ENCODE results near the gene KIZ. TPM values are rescaled to one million over a fixed set of nuclear protein-coding genes. Genes with fewer than 3 reads are reported as not detected.

The KIZ gene
- polyA plus RNA-seq, 4 donors = 24.1 to 38.5 (median 34.8) TPM

- DNase-seq (ENCODE audit: low read depth in 4 of 4, low spot score in 3 of 4) = no peak
Measured at GRCh38 chr20:21251278-21251677, 125.4 kb downstream of the KIZ start.

GRCh38 chr20:21257192-21257591, 131.3 kb downstream of the KIZ start:
- DNase-seq (ENCODE audit: low read depth in 4 of 4, low spot score in 3 of 4) = no peak

- DNase-seq (ENCODE audit: low read depth in 4 of 4, low spot score in 3 of 4) = no peak
Measured at GRCh38 chr20:21258411-21258810, 132.5 kb downstream of the KIZ start.

- DNase-seq (ENCODE audit: low read depth in 4 of 4, low spot score in 3 of 4) = no peak
Measured at GRCh38 chr20:21259346-21259745, 133.5 kb downstream of the KIZ start.

GRCh38 chr20:21262812-21263211, 136.9 kb downstream of the KIZ start:
- no peak for DNase-seq (ENCODE audit: low read depth in 4 of 4, low spot score in 3 of 4)

GRCh38 chr20:21265261-21266190, 139.6 kb downstream of the KIZ start:
- DNase-seq (ENCODE audit: low read depth in 4 of 4, low spot score in 3 of 4) = no peak

GRCh38 chr20:21266191-21266536, 140.3 kb downstream of the KIZ start:
- no peak for DNase-seq (ENCODE audit: low read depth in 4 of 4, low spot score in 3 of 4)

- DNase-seq (ENCODE audit: low read depth in 4 of 4, low spot score in 3 of 4) = no peak
Measured at GRCh38 chr20:21269772-21270171, 143.9 kb downstream of the KIZ start.

- no peak for DNase-seq (ENCODE audit: low read depth in 4 of 4, low spot score in 3 of 4)
Measured at GRCh38 chr20:21270806-21271205, 144.9 kb downstream of the KIZ start.

GRCh38 chr20:21272279-21272678, 146.4 kb downstream of the KIZ start:
- no peak for DNase-seq (ENCODE audit: low read depth in 4 of 4, low spot score in 3 of 4)

GRCh38 chr20:21272679-21273078, 146.8 kb downstream of the KIZ start:
- no peak for DNase-seq (ENCODE audit: low read depth in 4 of 4, low spot score in 3 of 4)

GRCh38 chr20:21273755-21274386, 148.0 kb downstream of the KIZ start:
- no peak for DNase-seq (ENCODE audit: low read depth in 4 of 4, low spot score in 3 of 4)

- DNase-seq (ENCODE audit: low read depth in 4 of 4, low spot score in 3 of 4) = no peak
Measured at GRCh38 chr20:21278829-21279228, 152.9 kb downstream of the KIZ start.

GRCh38 chr20:21279706-21280521, 154.0 kb downstream of the KIZ start:
- no peak for DNase-seq (ENCODE audit: low read depth in 4 of 4, low spot score in 3 of 4)

GRCh38 chr20:21280522-21281016, 154.7 kb downstream of the KIZ start:
- no peak for DNase-seq (ENCODE audit: low read depth in 4 of 4, low spot score in 3 of 4)

- no peak for DNase-seq (ENCODE audit: low read depth in 4 of 4, low spot score in 3 of 4)
Measured at GRCh38 chr20:21286775-21287174, 160.9 kb downstream of the KIZ start.

GRCh38 chr20:21288587-21289370, 162.9 kb downstream of the KIZ start:
- no peak for DNase-seq (ENCODE audit: low read depth in 4 of 4, low spot score in 3 of 4)

- no peak for DNase-seq (ENCODE audit: low read depth in 4 of 4, low spot score in 3 of 4)
Measured at GRCh38 chr20:21289651-21290050, 163.8 kb downstream of the KIZ start.

GRCh38 chr20:21291026-21291425, 165.1 kb downstream of the KIZ start:
- no peak for DNase-seq (ENCODE audit: low read depth in 4 of 4, low spot score in 3 of 4)

- no peak for DNase-seq (ENCODE audit: low read depth in 4 of 4, low spot score in 3 of 4)
Measured at GRCh38 chr20:21294755-21295154, 168.9 kb downstream of the KIZ start.

Data from left renal pelvis (tissue), 4 donors.